ENCODE measurements around the gene CTSA.
"Not testable (repeated sequence)": the region's sequence is repeated elsewhere in the genome, so short reads cannot be mapped to it uniquely, and the experiment has no call there.

CTSA gene

DNA sequence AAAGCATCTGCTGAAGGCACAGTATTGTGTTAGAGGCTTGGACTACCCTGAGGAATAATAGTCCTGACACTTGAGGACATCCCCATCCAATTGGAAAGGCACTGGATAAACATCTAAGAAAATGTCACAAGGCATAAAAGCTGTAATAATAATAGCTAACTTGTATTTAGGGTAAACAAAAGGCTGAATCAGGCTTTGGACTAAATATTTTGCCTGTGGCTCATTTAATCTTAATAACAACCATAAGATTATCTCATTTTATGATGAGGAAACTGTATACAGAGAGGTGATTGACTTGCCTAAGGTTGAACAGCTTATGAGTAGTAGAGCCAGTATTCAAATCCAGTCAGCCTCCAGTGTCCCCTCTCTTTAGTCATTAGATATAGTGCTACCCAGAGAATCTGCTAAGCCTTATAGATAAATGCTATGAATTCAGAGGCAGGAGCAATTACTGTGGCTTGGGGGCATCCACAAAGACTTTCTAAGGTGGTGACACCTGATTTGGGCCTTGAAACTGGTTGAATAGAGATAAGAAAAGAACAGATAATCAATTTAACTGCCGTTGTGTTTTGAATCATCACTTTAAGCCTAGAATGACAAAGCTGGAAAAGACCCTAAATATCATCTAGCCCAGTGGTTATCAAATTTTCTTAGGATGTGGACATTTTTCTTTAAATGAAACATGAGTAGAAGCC, 17.6 kb upstream of the CTSA start:
- Histone ChIP-seq H3K9me3 (ENCODE audit: control insufficient read depth, insufficient read depth, low read length) (no peaks in the 10 kb centered on the region), H3F3A (ENCODE audit: control insufficient read depth, insufficient read depth) (no peaks in the 10 kb centered on the region), H3K36me3 (ENCODE audit: control insufficient read depth, low read length) (peaks cover 5% of the 10 kb centered on the region; the same call in 1 of the 2 replicates), H3K4me2 (ENCODE audit: low read length) (no peak overlapping the region), H3K4me1 (ENCODE audit: control insufficient read depth, low read length) (no peaks in the 10 kb centered on the region), H3K79me2 (ENCODE audit: control insufficient read depth, low read length) (no peaks in the 10 kb centered on the region), H3K4me3 (ENCODE audit: low read length) (no peak overlapping the region), H4K20me1 (ENCODE audit: control insufficient read depth, insufficient read depth, low read depth, low read length) (no peaks in the 10 kb centered on the region), H3K27me3 (ENCODE audit: control insufficient read depth, low read length) (no peaks in the 10 kb centered on the region), H3K27ac (ENCODE audit: low read depth, low read length) (no peak overlapping the region), H3K9me2 (replicated peaks; ENCODE audit: control insufficient read depth, low read length) (no peaks in the 10 kb centered on the region)
- TF ChIP-seq, protein P1, sequence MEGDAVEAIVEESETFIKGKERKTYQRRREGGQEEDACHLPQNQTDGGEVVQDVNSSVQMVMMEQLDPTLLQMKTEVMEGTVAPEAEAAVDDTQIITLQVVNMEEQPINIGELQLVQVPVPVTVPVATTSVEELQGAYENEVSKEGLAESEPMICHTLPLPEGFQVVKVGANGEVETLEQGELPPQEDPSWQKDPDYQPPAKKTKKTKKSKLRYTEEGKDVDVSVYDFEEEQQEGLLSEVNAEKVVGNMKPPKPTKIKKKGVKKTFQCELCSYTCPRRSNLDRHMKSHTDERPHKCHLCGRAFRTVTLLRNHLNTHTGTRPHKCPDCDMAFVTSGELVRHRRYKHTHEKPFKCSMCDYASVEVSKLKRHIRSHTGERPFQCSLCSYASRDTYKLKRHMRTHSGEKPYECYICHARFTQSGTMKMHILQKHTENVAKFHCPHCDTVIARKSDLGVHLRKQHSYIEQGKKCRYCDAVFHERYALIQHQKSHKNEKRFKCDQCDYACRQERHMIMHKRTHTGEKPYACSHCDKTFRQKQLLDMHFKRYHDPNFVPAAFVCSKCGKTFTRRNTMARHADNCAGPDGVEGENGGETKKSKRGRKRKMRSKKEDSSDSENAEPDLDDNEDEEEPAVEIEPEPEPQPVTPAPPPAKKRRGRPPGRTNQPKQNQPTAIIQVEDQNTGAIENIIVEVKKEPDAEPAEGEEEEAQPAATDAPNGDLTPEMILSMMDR (IDR thresholded peaks at IDR 0.05; ENCODE audit: low read depth, low read length, poor library complexity, severe bottlenecking), result no peak
- no peak for TF ChIP-seq EZH2phosphoT487 (IDR thresholded peaks at IDR 0.05; ENCODE audit: borderline replicate concordance, low read length)

DNA sequence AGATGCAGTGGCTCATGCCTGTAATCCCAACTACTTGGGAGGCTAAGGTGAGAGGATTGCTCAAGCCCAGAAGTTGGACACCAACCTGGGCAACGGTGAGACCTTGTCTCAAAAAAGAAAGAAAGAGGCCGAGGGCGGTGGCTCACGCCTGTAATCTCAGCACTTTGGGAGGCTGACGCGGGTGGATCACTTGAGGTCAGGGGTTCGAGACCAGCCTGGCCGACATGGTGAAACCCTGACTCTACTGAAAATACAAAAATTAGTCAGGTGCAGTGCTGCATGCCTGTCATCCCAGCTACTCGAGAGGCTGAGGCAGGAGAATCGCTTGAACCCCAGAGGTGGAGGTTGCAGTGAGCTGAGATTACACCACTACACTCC, 17.0 kb upstream of the CTSA start:
- not testable (repeated sequence) for H3K27me3 ChIP-seq (ENCODE audit: control insufficient read depth, low read length); H4K20me1 ChIP-seq (ENCODE audit: control insufficient read depth, insufficient read depth, low read depth, low read length); H3K4me2 ChIP-seq (ENCODE audit: low read length); H3K27ac ChIP-seq (ENCODE audit: low read depth, low read length); H3K4me1 ChIP-seq (ENCODE audit: control insufficient read depth, low read length); H3F3A ChIP-seq (ENCODE audit: control insufficient read depth, insufficient read depth); H3K79me2 ChIP-seq (ENCODE audit: control insufficient read depth, low read length); H3K4me3 ChIP-seq (ENCODE audit: low read length); H3K36me3 ChIP-seq (ENCODE audit: control insufficient read depth, low read length); H3K9me2 ChIP-seq (replicated peaks; ENCODE audit: control insufficient read depth, low read length); H3K9me3 ChIP-seq (ENCODE audit: control insufficient read depth, insufficient read depth, low read length)

DNA sequence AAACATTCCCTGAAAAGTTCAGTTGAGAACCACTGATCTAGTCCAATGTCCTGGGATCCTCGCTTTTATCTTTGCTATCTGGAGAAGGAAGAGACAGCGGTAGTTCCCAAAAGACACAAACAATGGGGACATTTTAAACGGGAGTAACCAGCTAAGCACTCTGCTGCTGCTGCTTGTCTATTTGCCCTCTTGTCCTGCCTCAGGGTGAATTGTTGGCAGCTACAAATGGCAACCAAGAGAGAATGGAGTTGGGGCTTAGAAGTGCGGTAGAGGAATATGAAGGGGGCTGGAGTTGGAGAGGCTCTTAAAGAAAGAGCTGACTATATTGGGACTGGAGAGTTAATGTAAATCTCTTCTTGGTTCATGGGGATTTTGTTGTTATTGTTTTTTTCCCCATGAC, 16.6 kb upstream of the CTSA start:
- no peak for TF ChIP-seq EZH2phosphoT487 (IDR thresholded peaks at IDR 0.05; ENCODE audit: borderline replicate concordance, low read length)
- TF ChIP-seq, protein P1 (IDR thresholded peaks at IDR 0.05; ENCODE audit: low read depth, low read length, poor library complexity, severe bottlenecking), result no peak
- Histone ChIP-seq H3K27me3 (ENCODE audit: control insufficient read depth, low read length) (no peaks in the 10 kb centered on the region), H3K27ac (ENCODE audit: low read depth, low read length) (no peak overlapping the region), H3K4me2 (ENCODE audit: low read length) (no peak overlapping the region), H3K4me3 (ENCODE audit: low read length) (no peak overlapping the region), H4K20me1 (ENCODE audit: control insufficient read depth, insufficient read depth, low read depth, low read length) (no peaks in the 10 kb centered on the region), H3K36me3 (ENCODE audit: control insufficient read depth, low read length) (peaks cover 5% of the 10 kb centered on the region; the same call in 1 of the 2 replicates), H3K4me1 (ENCODE audit: control insufficient read depth, low read length) (no peaks in the 10 kb centered on the region), H3K9me3 (ENCODE audit: control insufficient read depth, insufficient read depth, low read length) (no peaks in the 10 kb centered on the region), H3K9me2 (replicated peaks; ENCODE audit: control insufficient read depth, low read length) (no peaks in the 10 kb centered on the region), H3F3A (ENCODE audit: control insufficient read depth, insufficient read depth) (no peaks in the 10 kb centered on the region), H3K79me2 (ENCODE audit: control insufficient read depth, low read length) (no peaks in the 10 kb centered on the region)

DNA sequence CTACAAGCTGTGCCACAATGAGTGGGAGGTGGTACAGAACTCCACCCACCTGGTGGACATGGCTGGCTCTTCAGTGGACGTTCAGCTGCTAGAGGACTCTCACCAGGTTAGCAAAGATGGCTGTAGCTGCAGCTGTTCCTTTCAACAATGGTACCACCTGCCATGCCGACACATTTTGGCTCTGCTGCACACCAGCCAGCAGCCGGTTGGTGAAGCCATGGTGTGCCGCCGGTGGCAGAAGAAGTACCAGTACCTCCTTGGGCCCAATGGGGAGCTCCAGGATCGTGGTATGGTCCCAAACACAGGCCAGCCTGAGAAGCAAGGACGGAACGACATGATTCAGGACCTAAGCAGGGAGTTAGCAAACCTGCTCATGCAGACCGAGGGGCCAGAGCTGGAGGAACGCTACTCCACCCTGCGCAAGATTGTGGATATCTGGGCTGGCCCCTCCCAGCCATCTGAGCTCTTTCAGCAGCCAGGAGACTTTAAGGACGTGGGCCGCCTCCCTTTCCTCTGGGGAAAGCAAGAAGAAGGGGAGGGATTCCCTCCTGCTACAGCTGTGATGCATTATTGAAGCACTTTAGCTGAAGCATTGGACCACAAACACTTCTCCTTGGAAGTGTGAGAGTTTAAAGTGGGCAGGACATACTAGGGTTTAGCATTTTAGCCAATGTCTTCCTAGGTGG, 12.9 kb upstream of the CTSA start:
- no peak for TF ChIP-seq EZH2phosphoT487 (IDR thresholded peaks at IDR 0.05; ENCODE audit: borderline replicate concordance, low read length)
- TF ChIP-seq, protein P1 (IDR thresholded peaks at IDR 0.05; ENCODE audit: low read depth, low read length, poor library complexity, severe bottlenecking), result no peak
- Histone ChIP-seq H3K4me2 (ENCODE audit: low read length) (no peak overlapping the region), H4K20me1 (ENCODE audit: control insufficient read depth, insufficient read depth, low read depth, low read length) (no peaks in the 10 kb centered on the region), H3K9me2 (replicated peaks; ENCODE audit: control insufficient read depth, low read length) (no peaks in the 10 kb centered on the region), H3K4me1 (ENCODE audit: control insufficient read depth, low read length) (peaks cover 7% of the 10 kb centered on the region), H3F3A (ENCODE audit: control insufficient read depth, insufficient read depth) (no peaks in the 10 kb centered on the region), H3K27ac (ENCODE audit: low read depth, low read length) (no peak overlapping the region), H3K36me3 (ENCODE audit: control insufficient read depth, low read length) (peaks cover 20% of the 10 kb centered on the region), H3K79me2 (ENCODE audit: control insufficient read depth, low read length) (peaks cover 22% of the 10 kb centered on the region), H3K27me3 (ENCODE audit: control insufficient read depth, low read length) (no peaks in the 10 kb centered on the region), H3K9me3 (ENCODE audit: control insufficient read depth, insufficient read depth, low read length) (no peaks in the 10 kb centered on the region), H3K4me3 (ENCODE audit: low read length) (no peak overlapping the region)
